CD14-positive monocyte (primary cell): ENCODE results near the gene SLC47A1. TPM values are rescaled to one million over a fixed set of nuclear protein-coding genes. Genes with fewer than 3 reads are reported as not detected.
A peak's percentile ranks its signal among the peaks of the same experiment; 100 is the strongest.

Experiments
- DNase-seq, 3 donors: peaks; one replicate each; pipeline ENCODE4 v3.0.0-alpha.2; 2011 to 2022
- H2AFZ ChIP-seq: 2 replicates; pipeline ENCODE4 v1.6.0; 2012; ENCODE audit warnings: mild to moderate bottlenecking, low read depth, low read length, inconsistent platforms; ENCODE audit not compliant: insufficient read depth, poor library complexity, severe bottlenecking
- H3K27ac ChIP-seq, 2 donors: 1 replicate in 1 of 2; 2 replicates in 1 of 2; pipeline ENCODE4 v1.5.1; 2012 to 2013; ENCODE audit warnings: low read length in 2 of 2, control low read depth in 1 of 2, inconsistent platforms in 1 of 2, low read depth in 1 of 2, mild to moderate bottlenecking in 1 of 2
- H3K27me3 ChIP-seq, 2 donors: one replicate each; pipeline versions ENCODE4 v1.6.0 to v1.6.1; 2011 to 2013; ENCODE audit warnings: low read length in 2 of 2; ENCODE audit not compliant: control insufficient read depth in 2 of 2, insufficient read depth in 2 of 2
- H3K36me3 ChIP-seq, 2 donors: replicated peaks in 1 of 2; 1 replicate in 1 of 2; 2 replicates in 1 of 2; pipeline versions ENCODE4 v1.5.1 to v1.6.1; 2012 to 2013; ENCODE audit warnings: low read length in 2 of 2, control low read depth in 1 of 2, inconsistent platforms in 1 of 2, mild to moderate bottlenecking in 1 of 2; ENCODE audit not compliant: insufficient read depth in 2 of 2, control insufficient read depth in 1 of 2
- H3K4me1 ChIP-seq, 2 donors: 1 replicate in 1 of 2; 2 replicates in 1 of 2; pipeline versions ENCODE4 v1.5.1 to v1.6.1; 2012 to 2013; ENCODE audit warnings: low read length in 2 of 2, control low read depth in 1 of 2, inconsistent platforms in 1 of 2, mild to moderate bottlenecking in 1 of 2, moderate library complexity in 1 of 2; ENCODE audit not compliant: insufficient read depth in 2 of 2, control insufficient read depth in 1 of 2
- H3K4me2 ChIP-seq: replicated peaks from 2 replicates; pipeline ENCODE3; 2012; ENCODE audit warnings: low read length, moderate library complexity, mild to moderate bottlenecking; ENCODE audit not compliant: poor library complexity, severe bottlenecking; ENCODE audit errors: extremely low read depth
- H3K4me3 ChIP-seq, 3 experiments: fragments of 200-600 bp in 1 of 3; sonication (generic) in 1 of 3; replicated peaks in 1 of 3; 1 replicate in 2 of 3; 2 replicates in 1 of 3; pipeline ENCODE4 v1.5.1; 2011 to 2013; ENCODE audit warnings: low read length in 3 of 3, mild to moderate bottlenecking in 3 of 3, control low read depth in 2 of 3, low read depth in 2 of 3, inconsistent platforms in 1 of 3, moderate library complexity in 1 of 3
- H3K79me2 ChIP-seq: 2 replicates; pipeline ENCODE4 v1.6.0; 2012; ENCODE audit warnings: mild to moderate bottlenecking, control low read depth, inconsistent platforms, low read length, moderate library complexity; ENCODE audit not compliant: insufficient read depth
- H3K9ac ChIP-seq: 2 replicates; pipeline ENCODE4 v1.6.0; 2017; ENCODE audit warnings: low read length, mild to moderate bottlenecking; ENCODE audit not compliant: insufficient read depth, poor library complexity, severe bottlenecking
- H3K9me3 ChIP-seq, 2 donors: replicated peaks in 1 of 2; 1 replicate in 1 of 2; 2 replicates in 1 of 2; pipeline versions ENCODE4 v1.5.1 to v1.6.1; 2012 to 2013; ENCODE audit warnings: low read length in 2 of 2, control low read depth in 1 of 2; ENCODE audit not compliant: control insufficient read depth in 1 of 2, insufficient read depth in 1 of 2
- H4K20me1 ChIP-seq: 2 replicates; pipeline ENCODE4 v1.6.0; 2012; ENCODE audit warnings: mild to moderate bottlenecking, low read length, control low read depth, moderate library complexity; ENCODE audit not compliant: insufficient read depth
- H3K27ac Mint-ChIP-seq, 7 donors: one replicate each; pipeline ENCODE4 v1.8.0; 2020; ENCODE audit warnings: mild to moderate bottlenecking in 7 of 7, mixed read lengths in 7 of 7, moderate library complexity in 6 of 7, inconsistent platforms in 2 of 7
- H3K27me3 Mint-ChIP-seq, 3 donors: one replicate each; pipeline ENCODE4 v1.8.0; 2021 to 2022; ENCODE audit warnings: low read depth in 3 of 3, mild to moderate bottlenecking in 3 of 3, mixed read lengths in 3 of 3, moderate library complexity in 3 of 3, inconsistent platforms in 1 of 3
- H3K36me3 Mint-ChIP-seq, 2 donors: one replicate each; pipeline ENCODE4 v1.8.0; 2020; ENCODE audit warnings: mixed read lengths in 2 of 2, inconsistent platforms in 1 of 2, mild to moderate bottlenecking in 1 of 2
- H3K4me1 Mint-ChIP-seq: one replicate; pipeline ENCODE4 v1.8.0; 2020; ENCODE audit warnings: mild to moderate bottlenecking, mixed read lengths
- H3K4me3 Mint-ChIP-seq, 2 donors: one replicate each; pipeline ENCODE4 v1.8.0; 2020; ENCODE audit warnings: mild to moderate bottlenecking in 2 of 2, mixed read lengths in 2 of 2, moderate library complexity in 1 of 2
- H3K9me3 Mint-ChIP-seq, 7 donors: one replicate each; pipeline ENCODE4 v1.8.0; 2020 to 2022; ENCODE audit warnings: mixed read lengths in 7 of 7, mild to moderate bottlenecking in 6 of 7, moderate library complexity in 6 of 7, inconsistent platforms in 2 of 7
- WGBS: methylation state at CpG from one replicate; pipeline ENCODE4 v1.1.5; 2013; ENCODE audit warnings: missing lambda C conversion rate; ENCODE audit not compliant: insufficient coverage; 5-methylcytosine and 5-hydroxymethylcytosine counted together
- intact Hi-C, 2 donors: fragments of 100-400 bp; cut with micrococcal nuclease; formaldehyde crosslinking; loops; one replicate each; pipeline versions ENCODE4 v1.15.0 to v1.15.1; 2023
- polyA plus RNA-seq, 3 donors: library from polyadenylated mRNA; depleted of rRNA in 1 of 3; unstranded in 2 of 3; stranded (reverse) in 1 of 3; fragments of 300-500 nt in 2 of 3; fragments of >200 nt in 1 of 3; fragmentation: Illumina TruSeq in 2 of 3; gene quantifications; 1 replicate in 2 of 3; 2 replicates in 1 of 3; pipeline ENCODE4 v1.2.3, GENCODE V29; 2012 to 2021
- TF ChIP-seq, protein P1 (sequence below): fragments of 200-600 bp; IDR thresholded peaks from one replicate; pipeline ENCODE4 v1.8.0; 2022; ENCODE audit warnings: antibody characterized with exemption, mild to moderate bottlenecking

The SLC47A1 gene
- polyA plus RNA-seq, 3 donors = 0.44 to 2.0 (median 0.49) TPM

DNA sequence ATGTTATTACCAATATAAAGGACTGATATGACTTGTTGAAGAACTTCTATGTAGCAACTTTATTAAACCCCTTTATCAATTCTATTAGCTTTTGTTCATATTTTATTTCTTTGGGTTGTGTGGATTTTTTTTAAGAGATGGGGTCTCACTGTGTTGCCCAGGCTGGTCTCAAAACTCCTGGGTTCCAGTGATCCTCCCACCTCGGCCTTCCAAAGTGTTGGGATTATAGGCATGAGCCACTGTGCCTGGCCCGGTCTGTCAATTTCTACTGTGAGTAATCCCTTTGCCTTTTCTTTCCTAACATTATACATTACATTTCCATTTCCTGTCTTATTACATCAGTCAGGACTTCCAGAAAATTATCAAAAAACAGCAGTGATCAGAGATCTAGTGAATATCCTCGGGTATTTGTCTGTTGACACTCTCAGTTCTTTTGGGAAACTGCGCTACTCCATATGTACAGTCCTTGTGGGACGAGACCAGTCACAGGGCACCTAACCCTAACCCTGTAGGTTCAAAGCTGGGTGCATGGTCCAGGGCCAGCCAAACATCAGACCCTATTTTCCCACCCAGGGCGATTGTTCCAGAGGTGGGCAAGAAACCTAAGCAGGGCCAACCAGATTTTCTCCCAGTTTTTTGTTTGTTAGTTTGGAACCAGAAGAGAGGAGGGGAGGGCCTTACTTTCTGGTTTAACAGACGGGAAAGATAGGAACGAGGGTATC, 1.7 kb upstream of the SLC47A1 start:
- 73% methylated on average over 5 of the region's 8 CpGs for WGBS
- Mint-ChIP-seq H3K4me3 (peak overlapping the region in 1 of 2 donors; percentile 89), H3K9me3 (peaks cover 0 to 13% (median 2%) of the 10 kb centered on the region in 7 donors), H3K36me3 (peaks cover 3 to 9% of the 10 kb centered on the region in 2 donors), H3K27me3 (peaks cover 26 to 44% (median 35%) of the 10 kb centered on the region in 3 donors), H3K4me1 (peaks cover 31% of the 10 kb centered on the region), H3K27ac (no peak overlapping the region)
- no peak overlapping the region for H3K4me2 ChIP-seq
- peaks cover 5 to 25% of the 10 kb centered on the region in 2 donors for H3K27me3 ChIP-seq
- H3K4me3 ChIP-seq = no peak overlapping the region
- H3K9ac ChIP-seq = no peak overlapping the region
- H3K36me3 ChIP-seq = no peaks in the 10 kb centered on the region
- no peak overlapping the region for H3K27ac ChIP-seq
- H3K9me3 ChIP-seq = no peaks in the 10 kb centered on the region
- no peak for DNase-seq
- intact Hi-C loops = no loop called here
- H3K4me1 ChIP-seq = peaks cover 35 to 40% of the 10 kb centered on the region in 2 donors
- no peak overlapping the region for H2AFZ ChIP-seq
- TF ChIP-seq, protein P1, sequence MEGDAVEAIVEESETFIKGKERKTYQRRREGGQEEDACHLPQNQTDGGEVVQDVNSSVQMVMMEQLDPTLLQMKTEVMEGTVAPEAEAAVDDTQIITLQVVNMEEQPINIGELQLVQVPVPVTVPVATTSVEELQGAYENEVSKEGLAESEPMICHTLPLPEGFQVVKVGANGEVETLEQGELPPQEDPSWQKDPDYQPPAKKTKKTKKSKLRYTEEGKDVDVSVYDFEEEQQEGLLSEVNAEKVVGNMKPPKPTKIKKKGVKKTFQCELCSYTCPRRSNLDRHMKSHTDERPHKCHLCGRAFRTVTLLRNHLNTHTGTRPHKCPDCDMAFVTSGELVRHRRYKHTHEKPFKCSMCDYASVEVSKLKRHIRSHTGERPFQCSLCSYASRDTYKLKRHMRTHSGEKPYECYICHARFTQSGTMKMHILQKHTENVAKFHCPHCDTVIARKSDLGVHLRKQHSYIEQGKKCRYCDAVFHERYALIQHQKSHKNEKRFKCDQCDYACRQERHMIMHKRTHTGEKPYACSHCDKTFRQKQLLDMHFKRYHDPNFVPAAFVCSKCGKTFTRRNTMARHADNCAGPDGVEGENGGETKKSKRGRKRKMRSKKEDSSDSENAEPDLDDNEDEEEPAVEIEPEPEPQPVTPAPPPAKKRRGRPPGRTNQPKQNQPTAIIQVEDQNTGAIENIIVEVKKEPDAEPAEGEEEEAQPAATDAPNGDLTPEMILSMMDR = no peak
- no peaks in the 10 kb centered on the region for H3K79me2 ChIP-seq
- H4K20me1 ChIP-seq = no peaks in the 10 kb centered on the region

DNA sequence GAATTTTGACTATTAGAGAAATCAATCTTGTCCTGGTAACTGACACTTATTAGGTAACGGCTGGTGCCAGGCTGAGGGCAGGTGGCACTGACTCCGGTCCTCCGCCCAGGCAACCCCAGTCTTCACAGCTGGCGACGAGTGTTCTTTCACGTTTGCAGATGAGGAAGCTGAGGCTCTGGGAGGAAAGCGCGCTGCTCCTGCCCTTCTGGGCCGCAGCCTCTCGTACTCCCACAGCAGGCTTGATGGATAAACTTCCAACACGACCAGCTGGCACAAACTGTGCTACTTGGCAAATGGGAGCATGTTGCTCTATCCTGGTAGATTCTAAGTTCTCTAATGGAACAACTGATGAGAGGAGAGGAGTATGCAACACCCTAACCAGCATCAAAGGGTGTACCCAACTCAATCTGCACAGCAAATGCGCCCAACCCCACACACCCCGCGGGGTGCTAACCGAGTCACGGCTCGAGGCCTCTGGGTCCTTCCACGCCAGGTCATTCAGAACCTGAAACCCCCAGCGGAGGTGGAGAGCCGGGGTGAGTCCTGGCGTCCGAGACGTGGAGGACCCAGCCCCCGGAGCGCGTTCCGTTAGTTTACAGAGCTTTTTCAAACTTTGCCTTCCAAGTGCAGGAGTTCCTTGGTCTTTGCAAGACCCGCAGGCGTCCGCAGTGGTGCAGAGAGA, 477 bp upstream of the SLC47A1 start:
- peak overlapping the region; percentile 87 for H2AFZ ChIP-seq
- Mint-ChIP-seq H3K9me3 (peaks cover 0 to 13% (median 4%) of the 10 kb centered on the region in 7 donors), H3K27me3 (peaks cover 29 to 42% (median 35%) of the 10 kb centered on the region in 3 donors), H3K27ac (peak overlapping the region in 2 of 7 donors; percentile 40 to 54), H3K4me3 (peak overlapping the region; percentile 76 to 89), H3K4me1 (peaks cover 36% of the 10 kb centered on the region), H3K36me3 (peaks cover 3 to 12% of the 10 kb centered on the region in 2 donors)
- no peaks in the 10 kb centered on the region for H3K36me3 ChIP-seq
- peak overlapping the region; percentile 92 for H3K4me2 ChIP-seq
- 13% methylated on average over 24 of the region's 30 CpGs for WGBS
- H3K27me3 ChIP-seq = peaks cover 5 to 25% of the 10 kb centered on the region in 2 donors
- DNase-seq = peak in 2 of 3 donors; percentile 22
- H3K27ac ChIP-seq = no peak overlapping the region
- peak overlapping the region; percentile 57 for H3K9ac ChIP-seq
- H3K79me2 ChIP-seq = no peaks in the 10 kb centered on the region
- H3K9me3 ChIP-seq = no peaks in the 10 kb centered on the region
- TF ChIP-seq, protein P1 = no peak
- intact Hi-C loops = no loop called here
- H3K4me3 ChIP-seq = peak overlapping the region; percentile 14 to 77 (median 15)
- no peaks in the 10 kb centered on the region for H4K20me1 ChIP-seq
- H3K4me1 ChIP-seq = peaks cover 35 to 43% of the 10 kb centered on the region in 2 donors
